ENCODE data around the gene RNF146. TPM values are rescaled to one million over a fixed set of nuclear protein-coding genes. Genes with fewer than 3 reads are reported as not detected.

Gene RNF146
- total RNA-seq, 1 donor from 2014 or later: 45.5 TPM

- TF ChIP-seq, protein P1, sequence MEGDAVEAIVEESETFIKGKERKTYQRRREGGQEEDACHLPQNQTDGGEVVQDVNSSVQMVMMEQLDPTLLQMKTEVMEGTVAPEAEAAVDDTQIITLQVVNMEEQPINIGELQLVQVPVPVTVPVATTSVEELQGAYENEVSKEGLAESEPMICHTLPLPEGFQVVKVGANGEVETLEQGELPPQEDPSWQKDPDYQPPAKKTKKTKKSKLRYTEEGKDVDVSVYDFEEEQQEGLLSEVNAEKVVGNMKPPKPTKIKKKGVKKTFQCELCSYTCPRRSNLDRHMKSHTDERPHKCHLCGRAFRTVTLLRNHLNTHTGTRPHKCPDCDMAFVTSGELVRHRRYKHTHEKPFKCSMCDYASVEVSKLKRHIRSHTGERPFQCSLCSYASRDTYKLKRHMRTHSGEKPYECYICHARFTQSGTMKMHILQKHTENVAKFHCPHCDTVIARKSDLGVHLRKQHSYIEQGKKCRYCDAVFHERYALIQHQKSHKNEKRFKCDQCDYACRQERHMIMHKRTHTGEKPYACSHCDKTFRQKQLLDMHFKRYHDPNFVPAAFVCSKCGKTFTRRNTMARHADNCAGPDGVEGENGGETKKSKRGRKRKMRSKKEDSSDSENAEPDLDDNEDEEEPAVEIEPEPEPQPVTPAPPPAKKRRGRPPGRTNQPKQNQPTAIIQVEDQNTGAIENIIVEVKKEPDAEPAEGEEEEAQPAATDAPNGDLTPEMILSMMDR (IDR thresholded peaks at IDR 0.05; ENCODE audit: unreplicated experiment): no peak
- H3K36me3 Mint-ChIP-seq: peaks cover 28% of the 10 kb centered on the region
These were observed 23.3 kb downstream of the RNF146 start for GRCh38 chr6:127289934-127290333.

DNA sequence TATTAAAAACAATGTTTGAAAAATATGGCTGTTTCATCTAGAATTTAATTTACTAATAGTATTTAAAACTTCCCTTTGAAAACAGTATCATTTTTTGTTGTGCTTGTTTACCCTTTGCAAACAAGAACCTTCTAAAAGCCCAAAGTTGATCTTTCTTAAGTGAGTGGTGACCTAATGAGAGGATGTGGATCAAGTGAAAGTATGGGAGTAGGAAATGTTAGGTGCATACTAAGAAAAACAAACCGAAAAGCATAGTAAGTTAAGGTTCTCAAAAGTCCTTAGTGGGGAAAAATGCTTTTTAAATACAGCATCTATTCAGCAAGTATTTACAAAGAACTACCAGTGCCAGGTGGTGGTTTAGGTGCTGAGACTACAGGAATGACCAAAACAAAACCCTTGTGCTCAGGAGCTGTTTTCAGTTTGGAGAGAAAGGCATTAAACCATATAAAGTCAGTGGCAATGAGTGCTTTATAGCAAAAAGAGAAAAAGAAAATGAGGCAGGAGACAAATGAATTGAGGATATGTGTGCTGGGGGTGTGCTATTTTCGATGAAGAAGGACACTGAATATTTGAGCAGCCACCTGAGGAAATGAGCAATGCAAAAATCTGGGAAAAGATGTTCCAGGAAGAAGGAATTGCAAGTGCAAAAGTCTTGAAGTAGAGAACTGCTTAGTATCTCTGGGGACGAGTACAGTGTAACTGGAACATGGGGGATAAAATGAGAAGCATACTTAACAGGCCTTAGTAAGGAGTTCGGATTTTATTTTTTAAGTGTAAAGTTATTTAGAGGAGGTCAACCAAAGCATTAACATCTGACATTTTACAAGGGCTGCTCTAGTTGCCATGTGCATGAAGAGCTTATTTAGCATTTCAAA, 24.0 kb downstream of the RNF146 start:
- H3K4me3 Mint-ChIP-seq: no peak overlapping the region
- no peaks in the 10 kb centered on the region for H3K9me3 Mint-ChIP-seq
- DNase-seq (ENCODE audit: low spot score in 2 of 2, unreplicated experiment in 2 of 2): no peak
- TF ChIP-seq, protein P1 (IDR thresholded peaks at IDR 0.05; ENCODE audit: unreplicated experiment): no peak
- no peak overlapping the region for H3K27ac Mint-ChIP-seq
- peaks cover 29% of the 10 kb centered on the region for H3K36me3 Mint-ChIP-seq
- H3K27me3 Mint-ChIP-seq (ENCODE audit: low read depth): no peaks in the 10 kb centered on the region
- H3K4me1 Mint-ChIP-seq: no peaks in the 10 kb centered on the region

More at GRCh38 chr6:127289934-127290333, 23.3 kb downstream of the RNF146 start:
- no peaks in the 10 kb centered on the region for H3K4me1 Mint-ChIP-seq
- no peaks in the 10 kb centered on the region for H3K27me3 Mint-ChIP-seq (ENCODE audit: low read depth)
- no peak overlapping the region for H3K27ac Mint-ChIP-seq
- H3K4me3 Mint-ChIP-seq: no peak overlapping the region
- no peak for DNase-seq (ENCODE audit: low spot score in 2 of 2, unreplicated experiment in 2 of 2)
- no peaks in the 10 kb centered on the region for H3K9me3 Mint-ChIP-seq

GRCh38 chr6:127291495-127291894, 24.8 kb downstream of the RNF146 start:
- Mint-ChIP-seq H3K4me1 (no peaks in the 10 kb centered on the region), H3K36me3 (peaks cover 27% of the 10 kb centered on the region), H3K4me3 (no peak overlapping the region), H3K9me3 (no peaks in the 10 kb centered on the region), H3K27ac (no peak overlapping the region), H3K27me3 (ENCODE audit: low read depth) (no peaks in the 10 kb centered on the region)
- DNase-seq (ENCODE audit: low spot score in 2 of 2, unreplicated experiment in 2 of 2): no peak
- TF ChIP-seq, protein P1 (IDR thresholded peaks at IDR 0.05; ENCODE audit: unreplicated experiment): no peak

GRCh38 chr6:127297502-127298070, 30.9 kb downstream of the RNF146 start:
- TF ChIP-seq, protein P1 (IDR thresholded peaks at IDR 0.05; ENCODE audit: unreplicated experiment): no peak
- no peak overlapping the region for H3K4me3 Mint-ChIP-seq
- H3K27me3 Mint-ChIP-seq (ENCODE audit: low read depth): no peaks in the 10 kb centered on the region
- no peak for DNase-seq (ENCODE audit: low spot score in 2 of 2, unreplicated experiment in 2 of 2)
- H3K36me3 Mint-ChIP-seq: peaks cover 13% of the 10 kb centered on the region
- no peaks in the 10 kb centered on the region for H3K9me3 Mint-ChIP-seq
- peak overlapping the region; percentile 67 for H3K27ac Mint-ChIP-seq
- H3K4me1 Mint-ChIP-seq: peaks cover 20% of the 10 kb centered on the region

DNA sequence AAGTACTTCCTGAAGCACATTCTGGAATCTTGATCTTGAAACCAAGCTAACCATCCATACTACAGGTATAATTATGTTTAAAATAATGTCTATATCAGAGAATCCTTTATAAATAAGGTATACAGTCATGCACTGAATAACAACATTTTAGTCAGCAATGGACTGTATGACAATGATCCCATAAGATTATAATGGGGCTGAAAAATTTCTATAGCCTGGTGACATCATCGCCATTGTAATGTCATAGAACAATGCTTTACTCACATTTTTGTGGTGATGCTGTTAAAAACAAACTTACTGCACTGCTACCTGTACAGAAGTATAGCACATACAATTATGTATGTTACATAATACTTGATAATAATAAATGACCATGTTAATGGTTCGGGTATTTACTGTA, 31.8 kb downstream of the RNF146 start:
- Mint-ChIP-seq H3K27me3 (ENCODE audit: low read depth) (no peaks in the 10 kb centered on the region), H3K9me3 (no peaks in the 10 kb centered on the region), H3K4me3 (no peak overlapping the region), H3K4me1 (peaks cover 20% of the 10 kb centered on the region), H3K36me3 (peaks cover 13% of the 10 kb centered on the region), H3K27ac (no peak overlapping the region)
- no peak for DNase-seq (ENCODE audit: low spot score in 2 of 2, unreplicated experiment in 2 of 2)
- TF ChIP-seq, protein P1 (IDR thresholded peaks at IDR 0.05; ENCODE audit: unreplicated experiment): no peak
